Keratinocyte (primary cell): Measurements from ENCODE around the gene PCDHB13.

Experiments
- CTCF ChIP-seq, 3 experiments: IDR thresholded peaks in 1 of 3; conservative IDR thresholded peaks in 1 of 3; optimal IDR thresholded peaks in 1 of 3; 2 replicates in 2 of 3; 3 replicates in 1 of 3; pipeline versions ENCODE3 to v1.5.1; 2011; ENCODE audit warnings: low read length in 3 of 3, mild to moderate bottlenecking in 3 of 3, moderate library complexity in 2 of 3, control low read depth in 1 of 3, inconsistent platforms in 1 of 3; ENCODE audit not compliant: insufficient read depth in 2 of 3; ENCODE audit errors: extremely low read depth in 1 of 3
- EZH2 ChIP-seq: IDR thresholded peaks from one replicate; pipeline ENCODE4 v1.6.1; 2012; ENCODE audit warnings: inconsistent platforms, mild to moderate bottlenecking, low read length, moderate library complexity

- TF ChIP-seq CTCF (optimal IDR thresholded peaks at IDR 0.05 in 1 of 3, IDR thresholded peaks at IDR 0.05 in 1 of 3, conservative IDR thresholded peaks at IDR 0.05 in 1 of 3; ENCODE audit: extremely low read depth in 1 of 3, insufficient read depth in 2 of 3, low read length in 3 of 3) (no peak), EZH2 (no peak)
These were observed 23.0 kb downstream of the PCDHB13 start for GRCh38 chr5:141236516-141237313.
